Activated CD8-positive, alpha-beta memory T cell treated with anti-CD3 and anti-CD28 coated beads, Interleukin-2, amount 50 U/mL, for 24 hours (primary cell): Measurements from ENCODE around the gene LBHD1.
"Not testable (repeated sequence)": the region's sequence is repeated elsewhere in the genome, so short reads cannot be mapped to it uniquely, and the experiment has no call there.

Experiments used
- DNase-seq: peaks from one replicate; pipeline ENCODE4 v3.0.0-alpha.2; 2020; ENCODE audit errors: extremely low read depth

Gene LBHD1

GRCh38 chr11:62664405-62665074 lies 7.5 kb downstream of the LBHD1 start:
- no peak for DNase-seq

- no peak for DNase-seq
Observed at GRCh38 chr11:62656796-62657429, 15.2 kb downstream of the LBHD1 start.

GRCh38 chr11:62654297-62654696 lies 17.8 kb downstream of the LBHD1 start:
- DNase-seq, result no peak

- no peak for DNase-seq
Observed at GRCh38 chr11:62652161-62653006, 19.7 kb downstream of the LBHD1 start.

- not testable (repeated sequence) for DNase-seq
Observed at GRCh38 chr11:62650283-62650682, 21.8 kb downstream of the LBHD1 start.

- no peak for DNase-seq
Observed at GRCh38 chr11:62649486-62649885, 22.6 kb downstream of the LBHD1 start.

- DNase-seq, result no peak
Observed at GRCh38 chr11:62648967-62649364, 23.1 kb downstream of the LBHD1 start.

- DNase-seq, result no peak
Observed at GRCh38 chr11:62648185-62648966, 23.7 kb downstream of the LBHD1 start.

- no peak for DNase-seq
Observed at GRCh38 chr11:62647609-62648005, 24.5 kb downstream of the LBHD1 start.

GRCh38 chr11:62646825-62647608 lies 25.1 kb downstream of the LBHD1 start:
- DNase-seq, result no peak

GRCh38 chr11:62645946-62646824 lies 25.9 kb downstream of the LBHD1 start, which contains the start of gene GANAB:
GANAB (minus strand) TSS chr11:62646613; CDS start chr11:62646599, 14 bp downstream.
- DNase-seq, result peak; percentile 99

GRCh38 chr11:62645671-62645945 lies 26.5 kb downstream of the LBHD1 start:
- DNase-seq, result no peak

GRCh38 chr11:62644220-62644619 lies 27.8 kb downstream of the LBHD1 start:
- no peak for DNase-seq

GRCh38 chr11:62632492-62632891 lies 39.6 kb downstream of the LBHD1 start:
- no peak for DNase-seq

- no peak for DNase-seq
Observed at GRCh38 chr11:62627713-62628112, 44.4 kb downstream of the LBHD1 start.

- no peak for DNase-seq
Observed at GRCh38 chr11:62622476-62623089, 49.5 kb downstream of the LBHD1 start.

GRCh38 chr11:62621567-62622470 lies 50.2 kb downstream of the LBHD1 start, which contains the start of gene B3GAT3:
B3GAT3 (minus strand) TSS chr11:62621986; CDS start chr11:62621947, 39 bp downstream.
- peak; percentile 94 for DNase-seq

- no peak for DNase-seq
Observed at GRCh38 chr11:62621027-62621566, 51.0 kb downstream of the LBHD1 start.
